ENCODE results near the gene RND1. TPM values are rescaled to one million over a fixed set of nuclear protein-coding genes. Genes with fewer than 3 reads are reported as not detected.

Gene RND1
- total RNA-seq, 1 experiment from 2014 or later = 2.7 TPM

GRCh38 chr12:48901278-48901677 lies 35.6 kb upstream of the RND1 start:
- Histone ChIP-seq H3F3A (ENCODE audit: insufficient read depth, low read depth) (0 out of 2 replicates have a peak, but pooled peaks cover 3% of the 10 kb centered on the region), H3K79me2 (ENCODE audit: low read depth) (no peaks in the 10 kb centered on the region), H3K27me3 (ENCODE audit: insufficient read depth, low read depth) (no peaks in the 10 kb centered on the region), H3K4me1 (replicated peaks; ENCODE audit: insufficient read depth) (no peaks in the 10 kb centered on the region), H3K4me2 (no peak overlapping the region), H3K9me2 (ENCODE audit: insufficient read depth) (no peaks in the 10 kb centered on the region), H3K36me3 (ENCODE audit: low read depth) (no peaks in the 10 kb centered on the region), H4K20me1 (ENCODE audit: insufficient read depth) (no peaks in the 10 kb centered on the region), H2AFZ (no peak overlapping the region), H3K9me3 (ENCODE audit: insufficient read depth, low read depth) (no peaks in the 10 kb centered on the region), H3K27ac (no peak overlapping the region), H3K4me3 (no peak overlapping the region)
- TF ChIP-seq, protein P1, sequence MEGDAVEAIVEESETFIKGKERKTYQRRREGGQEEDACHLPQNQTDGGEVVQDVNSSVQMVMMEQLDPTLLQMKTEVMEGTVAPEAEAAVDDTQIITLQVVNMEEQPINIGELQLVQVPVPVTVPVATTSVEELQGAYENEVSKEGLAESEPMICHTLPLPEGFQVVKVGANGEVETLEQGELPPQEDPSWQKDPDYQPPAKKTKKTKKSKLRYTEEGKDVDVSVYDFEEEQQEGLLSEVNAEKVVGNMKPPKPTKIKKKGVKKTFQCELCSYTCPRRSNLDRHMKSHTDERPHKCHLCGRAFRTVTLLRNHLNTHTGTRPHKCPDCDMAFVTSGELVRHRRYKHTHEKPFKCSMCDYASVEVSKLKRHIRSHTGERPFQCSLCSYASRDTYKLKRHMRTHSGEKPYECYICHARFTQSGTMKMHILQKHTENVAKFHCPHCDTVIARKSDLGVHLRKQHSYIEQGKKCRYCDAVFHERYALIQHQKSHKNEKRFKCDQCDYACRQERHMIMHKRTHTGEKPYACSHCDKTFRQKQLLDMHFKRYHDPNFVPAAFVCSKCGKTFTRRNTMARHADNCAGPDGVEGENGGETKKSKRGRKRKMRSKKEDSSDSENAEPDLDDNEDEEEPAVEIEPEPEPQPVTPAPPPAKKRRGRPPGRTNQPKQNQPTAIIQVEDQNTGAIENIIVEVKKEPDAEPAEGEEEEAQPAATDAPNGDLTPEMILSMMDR (conservative IDR thresholded peaks at IDR 0.05) = no peak
- TF ChIP-seq EZH2 (IDR thresholded peaks at IDR 0.05; ENCODE audit: low read depth) = no peak
- ChIA-PET POLR2A (ENCODE audit: unreplicated experiment) (interaction anchor here (0.6 to 0.7 kb wide), 2 partner anchors 49 to 112 kb away, joined by 3 to 5 read pairs; partner anchors contain the start of gene DDX23), CTCF (interaction anchor here (0.7 kb wide), 1 partner anchor 58 kb away, joined by 3 read pairs; no protein-coding TSS in a partner anchor)
- no peak for DNase-seq
- BruUV-seq (replicated peaks) = no TSS peak
- intact Hi-C loops (cut with micrococcal nuclease; ENCODE audit: unreplicated experiment) = no loop called here

DNA sequence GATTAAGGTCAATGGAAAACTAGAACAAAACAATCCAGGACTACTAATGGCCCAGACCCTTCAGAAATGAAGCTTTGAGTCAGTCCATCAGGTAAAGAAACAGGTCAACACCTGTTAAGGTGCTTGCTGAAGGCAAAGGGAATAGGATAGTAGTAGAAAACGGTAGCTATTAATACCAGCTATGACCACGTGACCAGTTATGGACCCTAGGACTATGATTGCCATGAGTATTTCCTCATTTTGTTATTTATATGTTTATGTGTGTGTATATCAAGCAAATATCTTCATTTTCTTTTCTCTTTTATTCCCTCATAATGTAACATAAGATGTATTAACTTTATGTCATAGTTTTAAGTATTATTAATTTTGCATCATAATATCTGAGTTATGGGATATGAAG lies 34.0 kb upstream of the RND1 start:
- TF ChIP-seq, protein P1 (conservative IDR thresholded peaks at IDR 0.05) = no peak
- no peak for TF ChIP-seq EZH2 (IDR thresholded peaks at IDR 0.05; ENCODE audit: low read depth)
- CTCF ChIA-PET = no interaction called here
- H2AFZ ChIP-seq = no peak overlapping the region

GRCh38 chr12:48894271-48894670 lies 28.6 kb upstream of the RND1 start:
- Histone ChIP-seq H4K20me1 (ENCODE audit: insufficient read depth) (no peaks in the 10 kb centered on the region), H3K79me2 (ENCODE audit: low read depth) (no peaks in the 10 kb centered on the region), H3K4me1 (replicated peaks; ENCODE audit: insufficient read depth) (no peaks in the 10 kb centered on the region), H3K9me3 (ENCODE audit: insufficient read depth, low read depth) (no peaks in the 10 kb centered on the region), H3F3A (ENCODE audit: insufficient read depth, low read depth) (no peaks in the 10 kb centered on the region; the same call in 1 of the 2 replicates), H3K27ac (no peak overlapping the region), H3K9me2 (ENCODE audit: insufficient read depth) (no peaks in the 10 kb centered on the region), H2AFZ (no peak overlapping the region), H3K27me3 (ENCODE audit: insufficient read depth, low read depth) (peaks cover 7% of the 10 kb centered on the region; the same call in 1 of the 2 replicates), H3K36me3 (ENCODE audit: low read depth) (no peaks in the 10 kb centered on the region), H3K4me2 (no peak overlapping the region), H3K4me3 (no peak overlapping the region)
- no peak for DNase-seq
- BruUV-seq (replicated peaks) = no TSS peak
- ChIA-PET POLR2A (ENCODE audit: unreplicated experiment) (no interaction called here), CTCF (interaction anchor here (0.7 to 1.4 kb wide), 2 partner anchors 41 to 678 kb away, joined by 3 to 4 read pairs; no protein-coding TSS in a partner anchor)
- TF ChIP-seq EZH2 (IDR thresholded peaks at IDR 0.05; ENCODE audit: low read depth) = no peak
- TF ChIP-seq, protein P1 (conservative IDR thresholded peaks at IDR 0.05) = no peak
- intact Hi-C loops (cut with micrococcal nuclease; ENCODE audit: unreplicated experiment) = no loop called here

More for the DNA sequence above, 34.0 kb upstream of the RND1 start:
- Histone ChIP-seq H3K4me3 (no peak overlapping the region), H3K9me2 (ENCODE audit: insufficient read depth) (no peaks in the 10 kb centered on the region), H3K4me2 (no peak overlapping the region), H3K9me3 (ENCODE audit: insufficient read depth, low read depth) (no peaks in the 10 kb centered on the region), H4K20me1 (ENCODE audit: insufficient read depth) (no peaks in the 10 kb centered on the region), H3K4me1 (replicated peaks; ENCODE audit: insufficient read depth) (no peaks in the 10 kb centered on the region), H3K27me3 (ENCODE audit: insufficient read depth, low read depth) (no peaks in the 10 kb centered on the region), H3K27ac (no peak overlapping the region), H3F3A (ENCODE audit: insufficient read depth, low read depth) (0 out of 2 replicates have a peak, but pooled peaks cover 3% of the 10 kb centered on the region), H3K79me2 (ENCODE audit: low read depth) (no peaks in the 10 kb centered on the region), H3K36me3 (ENCODE audit: low read depth) (no peaks in the 10 kb centered on the region)
- DNase-seq = no peak
- intact Hi-C loops (cut with micrococcal nuclease; ENCODE audit: unreplicated experiment) = no loop called here
- POLR2A ChIA-PET (ENCODE audit: unreplicated experiment) = no interaction called here
- no TSS peak for BruUV-seq (replicated peaks)

Data from PC-9 (cell line).